ENCODE results near the gene FAM219B. TPM values are rescaled to one million over a fixed set of nuclear protein-coding genes. Genes with fewer than 3 reads are reported as not detected.

The FAM219B gene
- total and polyA plus RNA-seq, 2 of the 4 experiments (the other 2 are of a cell fraction), result 24.9 to 48.7 TPM

DNA sequence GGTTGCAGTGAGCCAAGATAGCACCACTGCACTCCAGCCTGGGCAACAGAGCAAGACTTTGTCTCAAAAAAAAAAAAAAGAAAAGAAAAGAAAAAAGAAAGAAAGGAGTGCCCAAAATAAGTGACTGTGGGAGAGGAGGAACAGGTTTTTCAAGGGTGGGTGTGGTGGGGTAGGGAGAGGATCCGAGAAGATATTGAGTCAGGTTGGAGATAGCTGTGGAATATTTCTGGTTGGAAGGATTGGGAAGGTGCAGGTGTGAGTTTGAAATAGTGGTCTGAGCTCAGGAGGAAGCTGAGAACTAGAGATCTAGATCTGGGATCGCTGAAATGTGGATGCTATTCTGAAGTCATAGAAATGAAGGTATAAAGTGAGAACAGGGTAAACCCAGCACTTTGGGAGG, 41.3 kb downstream of the FAM219B start:
- in situ Hi-C loops (cut with MboI; ENCODE audit: low sequenced_read_pairs), result no loop called here
- no peak overlapping the region for H3K27ac ChIP-seq (ENCODE audit: insufficient read depth, low read length)
- H3K27me3 ChIP-seq (ENCODE audit: control insufficient read depth, insufficient read depth, low read length), result no peaks in the 10 kb centered on the region
- peaks cover 39% of the 10 kb centered on the region for H3K9me1 ChIP-seq (ENCODE audit: insufficient read depth, low read length)
- H2AK5ac ChIP-seq (ENCODE audit: low read depth, low read length), result no peak overlapping the region
- TF ChIP-seq, protein P1, sequence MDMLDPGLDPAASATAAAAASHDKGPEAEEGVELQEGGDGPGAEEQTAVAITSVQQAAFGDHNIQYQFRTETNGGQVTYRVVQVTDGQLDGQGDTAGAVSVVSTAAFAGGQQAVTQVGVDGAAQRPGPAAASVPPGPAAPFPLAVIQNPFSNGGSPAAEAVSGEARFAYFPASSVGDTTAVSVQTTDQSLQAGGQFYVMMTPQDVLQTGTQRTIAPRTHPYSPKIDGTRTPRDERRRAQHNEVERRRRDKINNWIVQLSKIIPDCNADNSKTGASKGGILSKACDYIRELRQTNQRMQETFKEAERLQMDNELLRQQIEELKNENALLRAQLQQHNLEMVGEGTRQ (IDR thresholded peaks at IDR 0.05; ENCODE audit: low read depth, low read length), result no peak
- no peak for TF ChIP-seq MAZ (IDR thresholded peaks at IDR 0.05; ENCODE audit: borderline replicate concordance, low read depth, low read length)
- no peak for TF ChIP-seq RFX5 (IDR thresholded peaks at IDR 0.05; ENCODE audit: low read depth, low read length)
- TF ChIP-seq, protein P2, sequence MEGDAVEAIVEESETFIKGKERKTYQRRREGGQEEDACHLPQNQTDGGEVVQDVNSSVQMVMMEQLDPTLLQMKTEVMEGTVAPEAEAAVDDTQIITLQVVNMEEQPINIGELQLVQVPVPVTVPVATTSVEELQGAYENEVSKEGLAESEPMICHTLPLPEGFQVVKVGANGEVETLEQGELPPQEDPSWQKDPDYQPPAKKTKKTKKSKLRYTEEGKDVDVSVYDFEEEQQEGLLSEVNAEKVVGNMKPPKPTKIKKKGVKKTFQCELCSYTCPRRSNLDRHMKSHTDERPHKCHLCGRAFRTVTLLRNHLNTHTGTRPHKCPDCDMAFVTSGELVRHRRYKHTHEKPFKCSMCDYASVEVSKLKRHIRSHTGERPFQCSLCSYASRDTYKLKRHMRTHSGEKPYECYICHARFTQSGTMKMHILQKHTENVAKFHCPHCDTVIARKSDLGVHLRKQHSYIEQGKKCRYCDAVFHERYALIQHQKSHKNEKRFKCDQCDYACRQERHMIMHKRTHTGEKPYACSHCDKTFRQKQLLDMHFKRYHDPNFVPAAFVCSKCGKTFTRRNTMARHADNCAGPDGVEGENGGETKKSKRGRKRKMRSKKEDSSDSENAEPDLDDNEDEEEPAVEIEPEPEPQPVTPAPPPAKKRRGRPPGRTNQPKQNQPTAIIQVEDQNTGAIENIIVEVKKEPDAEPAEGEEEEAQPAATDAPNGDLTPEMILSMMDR (conservative IDR thresholded peaks at IDR 0.05; ENCODE audit: low read depth, low read length), result no peak
- TF ChIP-seq MXI1 (IDR thresholded peaks at IDR 0.05; ENCODE audit: borderline replicate concordance, low read depth, low read length), result no peak
- TF ChIP-seq CEBPB (IDR thresholded peaks at IDR 0.05; ENCODE audit: low read depth, low read length), result no peak
- TF ChIP-seq POLR2A (IDR thresholded peaks at IDR 0.05; ENCODE audit: low read depth, low read length), result no peak
- TF ChIP-seq MAFK (IDR thresholded peaks at IDR 0.05; ENCODE audit: low read depth, low read length), result no peak
- TF ChIP-seq RCOR1 (IDR thresholded peaks at IDR 0.05; ENCODE audit: insufficient replicate concordance, low read length), result no peak
- TF ChIP-seq SMC3 (IDR thresholded peaks at IDR 0.05; ENCODE audit: low read depth, low read length), result no peak
- TF ChIP-seq NFE2L2 (IDR thresholded peaks at IDR 0.05; ENCODE audit: low read depth, low read length), result no peak
- TF ChIP-seq FOS (IDR thresholded peaks at IDR 0.05; ENCODE audit: low read depth, low read length), result no peak
- TF ChIP-seq BHLHE40 (IDR thresholded peaks at IDR 0.05; ENCODE audit: low read depth, low read length), result no peak
- no peak for TF ChIP-seq RAD21 (IDR thresholded peaks at IDR 0.05; ENCODE audit: low read length)
- TF ChIP-seq, protein P3, sequence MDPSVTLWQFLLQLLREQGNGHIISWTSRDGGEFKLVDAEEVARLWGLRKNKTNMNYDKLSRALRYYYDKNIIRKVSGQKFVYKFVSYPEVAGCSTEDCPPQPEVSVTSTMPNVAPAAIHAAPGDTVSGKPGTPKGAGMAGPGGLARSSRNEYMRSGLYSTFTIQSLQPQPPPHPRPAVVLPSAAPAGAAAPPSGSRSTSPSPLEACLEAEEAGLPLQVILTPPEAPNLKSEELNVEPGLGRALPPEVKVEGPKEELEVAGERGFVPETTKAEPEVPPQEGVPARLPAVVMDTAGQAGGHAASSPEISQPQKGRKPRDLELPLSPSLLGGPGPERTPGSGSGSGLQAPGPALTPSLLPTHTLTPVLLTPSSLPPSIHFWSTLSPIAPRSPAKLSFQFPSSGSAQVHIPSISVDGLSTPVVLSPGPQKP (IDR thresholded peaks at IDR 0.05; ENCODE audit: borderline replicate concordance, low read depth, low read length), result no peak
- TF ChIP-seq CHD1 (IDR thresholded peaks at IDR 0.05; ENCODE audit: low read depth, low read length), result no peak
- no peak overlapping the region for H3K14ac ChIP-seq (replicated peaks; ENCODE audit: low read depth, low read length)
- ChIA-PET CTCF (no interaction called here), POLR2A (ENCODE audit: unreplicated experiment) (no interaction called here)
- no peak overlapping the region for H4K91ac ChIP-seq (ENCODE audit: insufficient read depth, low read depth, low read length)
- no peak overlapping the region for H3K4me3 ChIP-seq (ENCODE audit: insufficient read depth, low read depth, low read length)
- H3K4me1 ChIP-seq (ENCODE audit: control insufficient read depth, insufficient read depth, low read length), result peaks cover 13% of the 10 kb centered on the region
- intact Hi-C loops (cut with micrococcal nuclease), result no loop called here
- BruUV-seq (replicated peaks), result no TSS peak
- peaks cover 2% of the 10 kb centered on the region for H3K36me3 ChIP-seq (ENCODE audit: control insufficient read depth, insufficient read depth, low read length)
- H3K18ac ChIP-seq (ENCODE audit: low read depth, low read length), result no peak overlapping the region
- no peak overlapping the region for H3K4me2 ChIP-seq (ENCODE audit: low read depth, low read length)
- no peak overlapping the region for H2BK20ac ChIP-seq (ENCODE audit: low read depth, low read length)
- no peak overlapping the region for H2BK5ac ChIP-seq (ENCODE audit: low read depth, low read length, poor library complexity, severe bottlenecking)
- no peak overlapping the region for H2AFZ ChIP-seq (replicated peaks; ENCODE audit: low read length, poor library complexity)
- no peak overlapping the region for H2AK9ac ChIP-seq (replicated peaks; ENCODE audit: low read depth, low read length, poor library complexity)
- H4K8ac ChIP-seq (ENCODE audit: low read depth in 2 of 2, low read length in 2 of 2), result no peak overlapping the region
- H3K9me3 ChIP-seq (ENCODE audit: control insufficient read depth, insufficient read depth, low read length), result no peaks in the 10 kb centered on the region
- no peak overlapping the region for H2BK120ac ChIP-seq (ENCODE audit: low read depth, low read length)
- no peak overlapping the region for H3K4ac ChIP-seq (ENCODE audit: low read depth, low read length)
- no peak for ATAC-seq (ENCODE audit: low read depth)
- peaks cover 72% of the 10 kb centered on the region for H4K20me1 ChIP-seq (ENCODE audit: insufficient read depth, low read length)
- no peak overlapping the region for H3K56ac ChIP-seq (ENCODE audit: extremely low read depth, insufficient read depth, low read length)
- WGBS, 2 experiments (ENCODE audit: extremely low coverage in 2 of 2, insufficient read length in 1 of 2), result 100% methylated on average over 1 of the region's 2 CpGs; no CpG with 5 or more reads in 1 of the 2 experiments
- no peak overlapping the region for H2BK15ac ChIP-seq (ENCODE audit: low read depth, low read length)
- H3K9ac ChIP-seq (ENCODE audit: low read depth, low read length), result no peak overlapping the region
- no peak for DNase-seq
- peaks cover 14 to 78% of the 10 kb centered on the region in 2 experiments for H3K79me1 ChIP-seq (ENCODE audit: low read depth in 1 of 2, low read length in 2 of 2)
- no peak overlapping the region for H3K23ac ChIP-seq (ENCODE audit: low read depth, low read length)
- dilution Hi-C loops (cut with HindIII; ENCODE audit: low sequenced_read_pairs, unreplicated experiment), result no loop called here
- no peak overlapping the region for H4K5ac ChIP-seq (ENCODE audit: low read depth, low read length)
